Endothelial cell of umbilical vein (primary cell): ENCODE measurements around the gene RECK. TPM values are rescaled to one million over a fixed set of nuclear protein-coding genes. Genes with fewer than 3 reads are reported as not detected.
A peak's percentile ranks its signal among the peaks of the same experiment; 100 is the strongest.

Source experiments
- BruUV-seq: library from RNA; stranded (reverse); fragments of 400-500 nt; replicated peaks from 2 replicates; lab custom pipeline; 2021; lab: Mats Ljungman, UMichigan
- CTCF ChIA-PET: fragments of 300-600, 350-600 bp; sonication (Branson Sonifier 250); formaldehyde crosslinking; loops from one replicate; lab custom pipeline; 2021; ENCODE audit warnings: antibody characterized with exemption, inconsistent platforms; lab: Charles Lee
- POLR2A ChIA-PET: fragments of 300-600, 350-600 bp; sonication (Branson Sonifier 250); formaldehyde crosslinking; loops from one replicate; lab custom pipeline; 2021; ENCODE audit warnings: antibody characterized with exemption, inconsistent platforms; lab: Charles Lee
- DNase-seq: peaks from one replicate; pipeline ENCODE4 v3.0.0-alpha.2; 2011; ENCODE audit warnings: low read depth, low spot score
- FAIRE-seq: peaks from 2 replicates; lab custom pipeline; 2011; peaks lifted over from hg19 to GRCh38; lab: Jason Lieb, UNC
- H2AFZ ChIP-seq: 2 replicates; pipeline ENCODE4 v1.6.0; 2012; ENCODE audit warnings: low read depth, low read length, control low read depth, inconsistent platforms
- H3K27ac ChIP-seq: 2 replicates; pipeline ENCODE4 v1.5.1; 2011; ENCODE audit warnings: low read depth, mild to moderate bottlenecking, control low read depth, low read length, moderate library complexity; ENCODE audit not compliant: insufficient read depth
- H3K27me3 ChIP-seq, 2 experiments: 2 replicates each; pipeline versions ENCODE4 v1.6.0 to v1.6.1; 2011; ENCODE audit warnings: low read length in 2 of 2, mixed read lengths in 1 of 2; ENCODE audit not compliant: control insufficient read depth in 2 of 2, insufficient read depth in 2 of 2
- H3K36me3 ChIP-seq, 2 experiments: 2 replicates in 1 of 2; 3 replicates in 1 of 2; pipeline ENCODE4 v1.5.1; 2011; ENCODE audit warnings: low read length in 2 of 2, mild to moderate bottlenecking in 1 of 2, moderate library complexity in 1 of 2; ENCODE audit not compliant: control insufficient read depth in 2 of 2, insufficient read depth in 2 of 2; ENCODE audit errors: extremely low read depth in 1 of 2
- H3K4me1 ChIP-seq: 3 replicates; pipeline ENCODE4 v1.5.1; 2011; ENCODE audit warnings: mild to moderate bottlenecking, low read length; ENCODE audit not compliant: control insufficient read depth, insufficient read depth; ENCODE audit errors: extremely low read depth
- H3K4me2 ChIP-seq: 2 replicates; pipeline ENCODE4 v1.6.1; 2011; ENCODE audit warnings: low read length, control low read depth, mixed read lengths; ENCODE audit not compliant: insufficient read depth
- H3K4me3 ChIP-seq, 3 experiments: fragments of 200-600 bp in 1 of 3; sonication (generic), shearing (Covaris generic) in 1 of 3; replicated peaks in 1 of 3; 2 replicates each; pipeline ENCODE4 v1.5.1; 2011 to 2016; ENCODE audit warnings: control low read depth in 3 of 3, low read length in 3 of 3, mild to moderate bottlenecking in 2 of 3, inconsistent platforms in 1 of 3, low read depth in 1 of 3, moderate library complexity in 1 of 3; ENCODE audit not compliant: insufficient read depth in 1 of 3
- H3K79me2 ChIP-seq: 2 replicates; pipeline ENCODE4 v1.6.0; 2012; ENCODE audit warnings: low read length, inconsistent platforms; ENCODE audit not compliant: control insufficient read depth, insufficient read depth
- H3K9ac ChIP-seq: replicated peaks from 2 replicates; pipeline ENCODE3; 2011; ENCODE audit warnings: low read length, control low read depth; ENCODE audit not compliant: insufficient read depth; ENCODE audit errors: extremely low read depth
- H3K9me1 ChIP-seq: replicated peaks from 3 replicates; pipeline ENCODE4 v1.6.0; 2011; ENCODE audit warnings: mild to moderate bottlenecking, low read length; ENCODE audit not compliant: control insufficient read depth, insufficient read depth; ENCODE audit errors: extremely low read depth
- H3K9me3 ChIP-seq: replicated peaks from 2 replicates; pipeline ENCODE4 v1.5.1; 2012; ENCODE audit warnings: low read length, inconsistent platforms; ENCODE audit not compliant: control insufficient read depth, insufficient read depth
- H4K20me1 ChIP-seq: replicated peaks from 2 replicates; pipeline ENCODE3; 2011; ENCODE audit warnings: mild to moderate bottlenecking, low read length; ENCODE audit not compliant: control insufficient read depth, insufficient read depth; ENCODE audit errors: extremely low read depth
- EZH2 ChIP-seq: IDR thresholded peaks from 2 replicates; pipeline ENCODE4 v1.6.1; 2012; ENCODE audit warnings: borderline replicate concordance, low read depth, mild to moderate bottlenecking, moderate library complexity, low read length, inconsistent platforms; ENCODE audit not compliant: severe bottlenecking
- FOS ChIP-seq: IDR thresholded peaks from 2 replicates; pipeline ENCODE4 v1.6.1; 2011; ENCODE audit warnings: mild to moderate bottlenecking, low read length, moderate library complexity, borderline replicate concordance; ENCODE audit not compliant: insufficient read depth
- GATA2 ChIP-seq: IDR thresholded peaks from 2 replicates; pipeline ENCODE4 v1.7.0; 2011; ENCODE audit warnings: low read depth, mild to moderate bottlenecking, moderate library complexity, mixed read lengths, low read length; ENCODE audit not compliant: insufficient read length, insufficient read depth
- MYC ChIP-seq: IDR thresholded peaks from one replicate; pipeline ENCODE4 v1.6.1; 2011; ENCODE audit warnings: mild to moderate bottlenecking, low read depth, low read length
- POLR2AphosphoS5 ChIP-seq: IDR thresholded peaks from 2 replicates; pipeline ENCODE4 v1.6.1; 2012; ENCODE audit warnings: low read depth, mild to moderate bottlenecking, control low read depth, low read length, moderate library complexity; ENCODE audit not compliant: insufficient read depth
- dilution Hi-C: fragments of 300-500 bp; cut with MboI; formaldehyde crosslinking; loops from one replicate; pipeline ENCODE4 v1.15.0; 2019; ENCODE audit warnings: low sequenced_read_pairs; ENCODE audit not compliant: extremely low pct_ligation_motif_present
- intact Hi-C: fragments of 100-400 bp; cut with micrococcal nuclease; formaldehyde crosslinking; loops from one replicate; pipeline ENCODE4 v1.10.0; 2022
- polyA plus RNA-seq, 4 experiments: library from polyadenylated mRNA; depleted of rRNA in 3 of 4; stranded (reverse) in 3 of 4; unstranded in 1 of 4; fragments of >200 nt; gene quantifications; 2 replicates each; pipeline versions ENCODE4 v1.2.1 to v1.2.3, GENCODE V29; 2011 to 2012; ENCODE audit warnings: missing spikeins in 1 of 4
- total RNA-seq: library from RNA; stranded (reverse); gene quantifications from 2 replicates; pipeline ENCODE4 v1.2.3, GENCODE V29; 2021
- TF ChIP-seq, protein P1 (sequence below), 2 donors: IDR thresholded peaks; 1 replicate in 1 of 2; 2 replicates in 1 of 2; pipeline ENCODE4 v1.5.1; 2011; ENCODE audit warnings: low read length in 2 of 2, mild to moderate bottlenecking in 2 of 2, moderate library complexity in 2 of 2, control low read depth in 1 of 2, inconsistent platforms in 1 of 2, low read depth in 1 of 2; ENCODE audit not compliant: insufficient read depth in 1 of 2; ENCODE audit errors: extremely low read depth in 1 of 2

The RECK gene
- total and polyA plus RNA-seq, 2 donors (not counting 3 experiments of a cell fraction or from before 2014, with no cell fraction given), result 12.0 to 14.1 TPM

DNA sequence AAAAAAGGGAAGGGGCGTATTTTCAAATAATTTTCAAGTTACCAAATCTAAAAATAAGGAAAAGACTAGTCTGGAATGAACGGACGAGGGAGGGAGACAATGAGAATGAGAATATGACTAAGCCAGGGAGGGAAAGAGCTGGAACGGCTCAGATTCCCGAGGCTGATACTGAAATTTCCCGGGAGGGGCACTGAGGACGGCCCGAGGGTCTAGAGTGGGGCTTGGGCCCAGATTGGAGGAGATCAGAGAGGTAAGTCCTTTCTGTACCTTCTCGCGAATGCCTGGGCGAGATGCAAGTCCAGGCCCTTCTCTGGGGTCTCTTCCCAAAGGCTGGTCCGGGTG, 129.1 kb downstream of the RECK start:
- no peaks in the 10 kb centered on the region for H3K9me3 ChIP-seq
- H3K27ac ChIP-seq, result no peak overlapping the region
- peak overlapping the region; percentile 38 for H3K4me2 ChIP-seq
- H3K79me2 ChIP-seq, result no peaks in the 10 kb centered on the region
- peak overlapping the region; percentile 28 for H3K9ac ChIP-seq
- dilution Hi-C loops (no loop called here), intact Hi-C loops (loop anchor here (1.0 kb wide), 5 partner anchors 29 to 210 kb away; partner anchors contain the start of gene GLIPR2)
- POLR2A ChIA-PET, result interaction anchor here (0.7 kb wide), 1 partner anchor 50 kb away, joined by 5 read pairs; no protein-coding TSS in a partner anchor
- no peak for FAIRE-seq
- no peak for TF ChIP-seq EZH2
- peak; percentile 59 for TF ChIP-seq GATA2
- TF ChIP-seq FOS, result no peak
- no peaks in the 10 kb centered on the region for H3K36me3 ChIP-seq
- peak; percentile 34 for DNase-seq
- H3K4me3 ChIP-seq, result peak overlapping the region in 1 of 3 experiments; percentile 51
- peak overlapping the region; percentile 52 for H2AFZ ChIP-seq
- H3K4me1 ChIP-seq, result peaks cover 18% of the 10 kb centered on the region
- no peaks in the 10 kb centered on the region for H3K27me3 ChIP-seq
- H4K20me1 ChIP-seq, result no peaks in the 10 kb centered on the region
- CTCF ChIA-PET, result interaction anchor here (0.7 to 8.4 kb wide), 22 partner anchors 12 to 480 kb away, joined by 3 to 189 read pairs (median 6); partner anchors contain the start of genes CLTA, GLIPR2 and OR2S2
- BruUV-seq, result no TSS peak
- H3K9me1 ChIP-seq, result no peaks in the 10 kb centered on the region

DNA sequence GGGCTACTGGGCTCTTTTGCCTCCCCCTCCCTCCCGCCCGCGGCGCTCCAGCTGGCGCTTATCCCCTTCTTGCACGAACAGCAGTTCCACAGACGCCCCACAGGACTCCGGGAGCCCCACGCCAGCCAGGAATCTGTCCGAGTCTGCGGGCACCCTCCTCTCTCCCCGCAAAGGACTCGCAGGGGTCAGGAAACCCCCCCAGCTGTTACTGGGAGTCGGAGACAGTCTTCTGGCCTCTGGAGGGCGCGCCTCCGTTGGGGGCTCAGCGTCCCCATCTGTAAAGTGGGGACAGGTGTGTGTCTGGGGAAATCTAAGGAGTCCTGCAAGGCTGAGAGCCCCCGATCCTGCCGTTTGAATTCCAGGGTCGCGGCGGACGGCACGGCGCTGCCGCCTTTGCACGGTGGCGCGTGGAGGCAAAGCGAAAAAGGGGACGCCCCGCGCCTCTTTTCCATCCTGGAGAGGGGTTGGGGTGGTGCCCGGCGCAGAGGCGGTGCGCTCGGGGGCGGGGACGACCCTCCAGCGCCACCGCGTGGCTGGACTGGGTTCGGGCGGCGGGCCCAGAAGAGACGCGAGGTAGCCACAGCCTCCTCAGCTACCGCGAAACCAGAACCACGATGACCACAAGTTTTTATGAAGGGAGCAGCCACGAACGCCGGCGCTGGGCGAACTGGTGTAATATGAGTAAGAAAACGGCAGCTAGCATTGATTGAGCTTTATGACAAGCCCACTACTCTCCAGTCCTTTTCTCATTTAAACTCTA, 129.6 kb downstream of the RECK start:
- dilution Hi-C loops (no loop called here), intact Hi-C loops (loop anchor here (1.0 kb wide), 5 partner anchors 30 to 211 kb away; partner anchors contain the start of gene GLIPR2)
- no peaks in the 10 kb centered on the region for H4K20me1 ChIP-seq
- H3K4me2 ChIP-seq, result peak overlapping the region; percentile 46
- peak overlapping the region; percentile 74 for H2AFZ ChIP-seq
- H3K9me1 ChIP-seq, result no peaks in the 10 kb centered on the region
- H3K79me2 ChIP-seq, result no peaks in the 10 kb centered on the region
- DNase-seq (peak; percentile 80), FAIRE-seq (peak; percentile 83)
- no TSS peak for BruUV-seq
- no peaks in the 10 kb centered on the region for H3K27me3 ChIP-seq
- peaks cover 16% of the 10 kb centered on the region for H3K4me1 ChIP-seq
- H3K36me3 ChIP-seq, result no peaks in the 10 kb centered on the region
- no peak overlapping the region for H3K9ac ChIP-seq
- no peak overlapping the region for H3K27ac ChIP-seq
- TF ChIP-seq POLR2AphosphoS5 (peak; percentile 38), FOS (no peak), MYC (no peak)
- TF ChIP-seq, protein P1, sequence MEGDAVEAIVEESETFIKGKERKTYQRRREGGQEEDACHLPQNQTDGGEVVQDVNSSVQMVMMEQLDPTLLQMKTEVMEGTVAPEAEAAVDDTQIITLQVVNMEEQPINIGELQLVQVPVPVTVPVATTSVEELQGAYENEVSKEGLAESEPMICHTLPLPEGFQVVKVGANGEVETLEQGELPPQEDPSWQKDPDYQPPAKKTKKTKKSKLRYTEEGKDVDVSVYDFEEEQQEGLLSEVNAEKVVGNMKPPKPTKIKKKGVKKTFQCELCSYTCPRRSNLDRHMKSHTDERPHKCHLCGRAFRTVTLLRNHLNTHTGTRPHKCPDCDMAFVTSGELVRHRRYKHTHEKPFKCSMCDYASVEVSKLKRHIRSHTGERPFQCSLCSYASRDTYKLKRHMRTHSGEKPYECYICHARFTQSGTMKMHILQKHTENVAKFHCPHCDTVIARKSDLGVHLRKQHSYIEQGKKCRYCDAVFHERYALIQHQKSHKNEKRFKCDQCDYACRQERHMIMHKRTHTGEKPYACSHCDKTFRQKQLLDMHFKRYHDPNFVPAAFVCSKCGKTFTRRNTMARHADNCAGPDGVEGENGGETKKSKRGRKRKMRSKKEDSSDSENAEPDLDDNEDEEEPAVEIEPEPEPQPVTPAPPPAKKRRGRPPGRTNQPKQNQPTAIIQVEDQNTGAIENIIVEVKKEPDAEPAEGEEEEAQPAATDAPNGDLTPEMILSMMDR (IDR thresholded peaks at IDR 0.05; ENCODE audit: extremely low read depth in 1 of 2, insufficient read depth in 1 of 2, low read depth in 1 of 2, low read length in 2 of 2), result peak; percentile 89 to 95
- ChIA-PET POLR2A (interaction anchor here (0.7 to 1.0 kb wide), 2 partner anchors 24 to 50 kb away, joined by 4 to 5 read pairs; partner anchors contain the start of gene CLTA), CTCF (interaction anchor here (0.7 to 8.4 kb wide), 36 partner anchors 10 to 376 kb away, joined by 3 to 189 read pairs (median 4); partner anchors contain the start of genes CLTA, GLIPR2 and OR2S2)
- peak overlapping the region in 2 of 3 experiments; percentile 4 to 51 for H3K4me3 ChIP-seq
- H3K9me3 ChIP-seq, result no peaks in the 10 kb centered on the region
